DMS79 (cell line): Measurements from ENCODE around the gene CDH24.

Experiments
- DNase-seq: peaks from one replicate; lab custom pipeline; 2025; lab: John Stamatoyannopoulos, UW

The CDH24 gene

DNA sequence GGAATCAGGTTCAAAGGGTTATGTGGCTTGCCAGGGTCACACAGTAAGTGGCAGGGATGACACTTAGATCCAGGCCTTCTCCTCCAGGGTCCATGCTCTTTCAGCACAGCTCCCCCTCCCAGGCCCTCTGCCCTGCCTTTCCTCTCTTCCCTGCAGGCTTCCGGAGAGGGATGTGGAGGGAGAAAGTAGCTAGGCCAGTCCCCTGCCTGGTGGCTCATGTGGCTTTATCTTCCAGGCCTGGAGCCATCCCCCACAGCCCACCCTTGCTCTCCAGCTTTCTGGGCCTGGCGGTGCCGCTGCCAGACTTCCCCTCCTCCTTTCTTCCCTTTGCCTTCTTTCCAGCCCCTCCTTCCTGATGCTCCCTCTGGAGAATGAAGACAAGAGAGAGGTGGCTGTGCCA, 13.6 kb downstream of the CDH24 start:
- DNase-seq = no peak

GRCh38 chr14:23043145-23043544, 14.2 kb downstream of the CDH24 start:
- DNase-seq = no peak

DNA sequence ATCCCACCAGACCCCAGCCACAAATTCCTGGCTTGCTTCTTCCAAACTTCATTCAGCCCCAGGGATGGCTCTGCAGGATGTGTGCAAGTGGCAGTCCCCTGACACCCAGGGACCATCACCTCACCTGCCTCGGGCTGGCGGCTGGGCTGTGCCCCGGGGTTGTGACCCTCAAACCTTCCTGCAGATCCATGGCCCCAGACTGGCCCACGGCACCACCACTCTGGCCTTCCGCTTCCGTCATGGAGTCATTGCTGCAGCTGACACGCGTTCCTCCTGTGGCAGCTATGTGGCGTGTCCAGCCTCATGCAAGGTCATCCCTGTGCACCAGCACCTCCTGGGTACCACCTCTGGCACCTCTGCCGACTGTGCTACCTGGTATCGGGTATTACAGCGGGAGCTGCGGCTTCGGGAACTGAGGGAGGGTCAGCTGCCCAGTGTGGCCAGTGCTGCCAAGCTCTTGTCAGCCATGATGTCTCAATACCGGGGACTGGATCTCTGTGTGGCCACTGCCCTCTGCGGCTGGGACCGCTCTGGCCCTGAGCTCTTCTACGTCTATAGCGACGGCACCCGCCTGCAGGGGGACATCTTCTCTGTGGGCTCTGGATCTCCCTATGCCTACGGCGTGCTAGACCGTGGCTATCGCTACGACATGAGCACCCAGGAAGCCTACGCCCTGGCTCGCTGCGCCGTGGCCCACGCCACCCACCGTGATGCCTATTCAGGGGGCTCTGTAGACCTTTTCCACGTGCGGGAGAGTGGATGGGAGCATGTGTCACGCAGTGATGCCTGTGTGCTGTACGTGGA, 15.0 kb downstream of the CDH24 start, which contains the start of gene PSMB11:
PSMB11 (plus strand) TSS at position 51 of the 804 bp plus-strand sequence; CDS start at position 65, 14 bp downstream.
- no peak for DNase-seq

DNA sequence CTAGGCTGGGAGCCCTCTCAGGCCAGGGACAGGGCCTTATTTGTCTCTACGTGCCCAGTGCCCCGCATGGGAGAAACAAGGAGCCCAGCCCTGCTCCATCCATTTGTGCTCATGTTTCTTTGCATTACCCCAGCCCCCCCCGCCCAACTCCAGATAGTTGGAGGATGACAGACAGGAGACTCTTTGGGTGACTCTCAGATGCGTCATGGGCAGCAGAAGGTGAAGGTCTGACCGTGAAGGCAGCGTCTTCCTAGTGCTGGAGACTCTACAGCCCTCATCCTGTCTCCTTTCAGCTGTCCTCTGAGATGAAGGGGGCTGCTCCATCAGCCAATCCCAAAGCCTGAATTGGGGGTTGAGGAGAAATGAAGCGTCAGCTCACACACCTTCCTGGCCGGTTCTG, 15.6 kb downstream of the CDH24 start:
- DNase-seq = no peak

DNA sequence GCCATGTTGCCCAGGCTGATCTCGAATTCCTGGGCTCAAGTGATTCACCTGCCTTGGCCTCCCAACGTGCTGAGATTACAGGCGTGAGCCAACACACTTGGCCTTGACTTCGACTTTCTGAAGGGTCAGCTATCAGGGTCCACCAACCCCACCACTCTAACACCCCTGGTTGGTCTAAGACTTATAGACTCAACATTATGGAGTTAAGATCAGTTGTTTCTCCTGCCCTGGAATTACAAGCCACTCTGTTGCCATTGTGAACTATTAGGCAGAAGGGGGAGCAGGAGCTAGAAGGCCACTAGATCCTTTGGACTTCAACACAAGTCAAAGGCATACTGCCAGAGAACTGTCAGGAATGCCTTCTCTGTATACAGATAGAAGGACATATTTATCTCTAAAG, 17.2 kb downstream of the CDH24 start:
- DNase-seq = no peak

DNA sequence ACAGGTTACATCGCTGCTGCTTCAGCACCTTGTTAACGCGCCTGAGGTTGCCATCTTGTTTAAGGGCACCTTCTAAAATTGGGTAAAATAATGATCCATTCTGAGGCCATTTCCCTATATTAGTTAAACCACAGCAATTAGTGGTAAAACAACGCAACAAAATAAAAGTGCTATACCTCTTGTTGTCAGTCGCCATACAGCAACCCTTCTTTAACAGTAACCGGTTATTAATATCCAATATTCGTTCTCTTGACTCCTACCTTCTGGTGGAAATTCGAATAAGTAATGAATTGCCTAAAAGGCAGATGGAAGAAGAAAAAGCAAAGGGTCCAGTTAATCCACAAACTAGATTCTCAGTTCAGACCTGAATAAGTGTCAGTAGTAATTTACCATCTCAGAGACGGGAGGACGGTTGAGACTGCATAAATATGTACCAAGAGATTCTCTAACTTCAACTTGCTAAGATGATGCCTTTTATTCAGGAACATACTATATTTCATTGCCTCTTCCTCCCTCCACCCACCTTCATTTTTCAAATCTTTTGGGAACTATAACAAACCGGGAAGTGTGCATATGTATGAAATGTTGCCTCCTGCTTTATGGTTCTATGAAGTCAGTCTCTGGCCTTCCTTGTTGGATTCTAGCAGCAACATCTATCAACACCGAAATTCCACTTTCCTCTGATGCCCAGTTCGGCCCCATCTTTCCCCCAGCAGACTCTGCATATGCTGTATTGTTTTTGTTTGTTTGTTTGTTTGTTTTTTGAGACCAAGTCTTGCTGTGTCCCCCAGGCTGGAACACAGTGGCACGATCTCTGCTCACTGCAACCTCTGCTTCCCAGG, 21.8 kb downstream of the CDH24 start:
- DNase-seq = no peak

GRCh38 chr14:23034498-23035302, 22.6 kb downstream of the CDH24 start, which contains the start of gene PSMB5:
TSS of gene PSMB5 (minus strand) at chr14:23034900. CDS start at chr14:23034881, 19 bp downstream.
- no peak for DNase-seq

DNA sequence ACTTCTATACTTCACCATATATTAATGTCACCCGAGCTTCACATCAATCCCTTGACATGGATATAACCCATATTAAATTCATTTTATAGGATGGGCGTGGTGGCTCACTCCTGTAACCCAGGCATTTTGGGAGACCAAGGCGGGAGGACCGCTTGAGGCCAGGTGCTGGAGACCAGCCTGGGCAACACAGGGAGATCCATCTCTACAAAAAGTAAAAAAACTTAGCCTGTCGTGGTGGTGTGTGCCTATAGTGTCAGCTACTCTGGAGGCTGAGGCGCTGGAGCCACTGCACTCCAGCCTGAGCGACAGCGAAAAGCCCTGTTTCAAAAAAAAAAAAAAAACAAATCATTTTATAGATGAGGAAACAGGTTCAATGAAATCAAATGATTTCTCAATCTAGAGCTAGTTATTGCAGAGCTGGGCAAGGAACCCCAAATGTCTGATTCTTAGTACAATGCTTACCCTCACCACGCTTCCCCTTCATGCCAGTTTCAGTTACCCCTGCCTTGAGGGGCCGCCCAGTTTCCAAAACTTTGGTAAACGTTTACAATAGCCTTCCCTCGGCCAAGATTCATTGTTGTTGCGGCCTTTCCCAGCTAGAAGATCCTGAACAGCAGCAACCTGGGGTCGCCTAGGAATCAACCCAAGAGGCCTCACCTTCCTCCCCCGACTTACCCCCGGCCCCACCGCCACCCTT, 23.4 kb downstream of the CDH24 start:
- DNase-seq = no peak

DNA sequence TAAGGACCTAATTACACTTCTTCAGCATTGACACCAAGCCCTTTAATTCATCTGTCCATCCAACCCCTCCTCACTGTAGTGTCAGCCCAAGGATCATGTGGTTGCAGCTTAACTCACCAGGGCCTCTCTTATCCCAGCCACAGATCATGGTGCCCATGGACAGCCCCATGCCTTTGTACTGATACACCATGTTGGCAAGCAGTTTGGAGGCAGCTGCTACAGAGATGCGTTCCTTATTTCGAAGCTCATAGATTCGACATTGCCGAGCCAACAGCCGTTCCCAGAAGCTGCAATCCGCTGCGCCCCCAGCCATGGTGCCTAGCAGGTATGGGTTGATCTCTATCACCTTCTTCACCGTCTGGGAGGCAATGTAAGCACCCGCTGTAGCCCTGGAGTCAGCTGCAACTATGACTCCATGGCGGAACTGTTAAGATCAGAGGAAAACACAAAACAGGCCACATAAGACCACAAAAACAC, 24.0 kb downstream of the CDH24 start:
- no peak for DNase-seq

DNA sequence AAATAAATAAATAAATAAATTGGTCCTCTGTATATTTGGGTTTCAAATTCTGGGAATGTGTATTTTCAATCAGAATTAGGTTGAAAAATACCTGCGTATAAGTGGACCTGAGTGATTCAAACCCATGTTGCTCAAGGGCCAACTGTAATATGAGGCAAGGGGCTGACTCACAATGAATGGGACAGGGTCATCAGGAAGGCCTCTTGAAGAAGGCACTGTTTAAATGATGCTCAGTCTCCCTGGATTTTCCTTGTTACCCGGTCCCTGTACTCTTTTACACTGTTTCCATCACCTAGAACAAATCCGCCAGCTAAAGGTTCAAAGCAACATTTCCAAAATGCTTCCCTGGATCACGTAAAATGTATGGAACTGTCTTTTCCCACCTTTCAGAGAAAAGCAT, 26.4 kb downstream of the CDH24 start:
- DNase-seq = no peak

GRCh38 chr14:23028799-23029198, 28.5 kb downstream of the CDH24 start:
- no peak for DNase-seq

- DNase-seq = no peak
Measured at GRCh38 chr14:23025151-23025814, 32.0 kb downstream of the CDH24 start.

- no peak for DNase-seq
Measured at GRCh38 chr14:23024612-23025075, 32.7 kb downstream of the CDH24 start.

GRCh38 chr14:23023795-23024152, 33.5 kb downstream of the CDH24 start:
- no peak for DNase-seq

GRCh38 chr14:23023022-23023794, 34.1 kb downstream of the CDH24 start:
- DNase-seq = no peak

- DNase-seq = no peak
Measured at GRCh38 chr14:23021889-23022442, 35.4 kb downstream of the CDH24 start.

- no peak for DNase-seq
Measured at GRCh38 chr14:23021434-23021833, 35.9 kb downstream of the CDH24 start.

GRCh38 chr14:23020143-23021128, 36.9 kb downstream of the CDH24 start:
- DNase-seq = no peak
